Measurements from ENCODE around the gene GOLT1A.

DNA sequence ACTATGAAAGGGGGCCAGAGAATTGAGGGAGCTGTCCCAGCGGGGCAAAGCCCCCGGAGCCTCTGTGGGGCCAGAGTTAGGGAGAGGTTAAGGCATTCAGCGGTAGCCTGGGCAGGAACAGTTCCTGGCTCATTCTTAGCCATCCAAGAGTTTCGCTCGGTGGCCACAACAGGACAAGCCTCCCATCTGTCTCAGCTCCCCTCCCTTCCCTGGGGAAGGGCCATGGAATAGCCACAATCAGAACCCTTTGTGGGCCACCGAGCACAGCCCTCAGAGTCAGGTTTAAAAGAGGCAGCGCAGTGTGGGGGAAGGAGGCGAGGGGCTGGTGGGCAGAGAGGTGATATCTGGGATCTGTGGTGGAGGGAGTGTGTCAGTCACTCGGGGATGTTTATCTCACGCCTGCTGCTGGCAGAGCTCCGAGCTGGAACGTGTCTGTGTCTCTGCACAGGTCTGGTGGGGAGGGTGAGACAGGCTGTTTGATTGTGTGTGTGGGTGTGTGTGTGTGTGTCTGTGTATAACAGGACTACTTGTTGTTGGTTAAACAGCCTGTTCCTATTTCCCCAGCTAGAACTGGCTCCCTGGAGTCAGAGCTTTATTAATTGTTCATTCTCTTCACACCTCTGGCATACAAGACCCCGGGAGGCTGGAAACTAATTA, 49.6 kb upstream of the GOLT1A start:
- TF ChIP-seq CTCF (IDR thresholded peaks at IDR 0.05; ENCODE audit: insufficient read depth, low read length, poor library complexity, severe bottlenecking) (no peak), EZH2phosphoT487 (conservative IDR thresholded peaks at IDR 0.05; ENCODE audit: low read length) (no peak)
